VCaP (cell line): ENCODE measurements around the gene CTDSP2.
"Not testable (repeated sequence)": the region's sequence is repeated elsewhere in the genome, so short reads cannot be mapped to it uniquely, and the experiment has no call there.

ENCODE experiments used
- H3K27ac ChIP-seq: fragments of 450-650 bp; 2 replicates; pipeline ENCODE4 v1.5.1; 2017
- CTCF ChIP-seq: fragments of 450-650 bp; conservative IDR thresholded peaks from 2 replicates; pipeline ENCODE4 v1.5.1; 2017; ENCODE audit warnings: mild to moderate bottlenecking, moderate library complexity

Gene CTDSP2

GRCh38 chr12:57853864-57854556 is 7.5 kb upstream of the CTDSP2 start:
- TF ChIP-seq CTCF = no peak
- no peak overlapping the region for H3K27ac ChIP-seq

- H3K27ac ChIP-seq = no peak overlapping the region
Observed at GRCh38 chr12:57852620-57853500, 6.3 kb upstream of the CTDSP2 start.

GRCh38 chr12:57852200-57852599 is 5.7 kb upstream of the CTDSP2 start:
- TF ChIP-seq CTCF = no peak
- H3K27ac ChIP-seq = no peak overlapping the region

More at GRCh38 chr12:57852620-57853500, 6.3 kb upstream of the CTDSP2 start:
- TF ChIP-seq CTCF = no peak

GRCh38 chr12:57851552-57851951 is 5.0 kb upstream of the CTDSP2 start:
- no peak overlapping the region for H3K27ac ChIP-seq
- TF ChIP-seq CTCF = no peak

GRCh38 chr12:57850854-57851430 is 4.4 kb upstream of the CTDSP2 start:
- TF ChIP-seq CTCF = no peak
- no peak overlapping the region for H3K27ac ChIP-seq

GRCh38 chr12:57849447-57849846 is 2.9 kb upstream of the CTDSP2 start:
- not testable (repeated sequence) for H3K27ac ChIP-seq

GRCh38 chr12:57849035-57849434 is 2.5 kb upstream of the CTDSP2 start:
- no peak overlapping the region for H3K27ac ChIP-seq
- TF ChIP-seq CTCF = no peak
